Endodermal cell (in vitro differentiated cells): ENCODE measurements around the gene SETDB2. TPM values are rescaled to one million over a fixed set of nuclear protein-coding genes. Genes with fewer than 3 reads are reported as not detected.

Source experiments
- DNase-seq: peaks from one replicate; pipeline ENCODE4 v3.0.0-alpha.2; 2017
- H3K27ac ChIP-seq: 2 replicates; pipeline ENCODE4 v1.5.1; 2013; ENCODE audit warnings: mild to moderate bottlenecking, low read depth, low read length, moderate library complexity
- H3K27me3 ChIP-seq: 2 replicates; pipeline ENCODE4 v1.6.1; 2013; ENCODE audit warnings: mild to moderate bottlenecking, low read length, moderate library complexity; ENCODE audit not compliant: insufficient read depth, control insufficient read depth, poor library complexity, severe bottlenecking
- H3K36me3 ChIP-seq: 2 replicates; pipeline ENCODE4 v1.7.0; 2013; ENCODE audit warnings: mild to moderate bottlenecking, low read length, moderate library complexity; ENCODE audit not compliant: control insufficient read depth, insufficient read depth
- H3K4me1 ChIP-seq: one replicate; pipeline ENCODE4 v1.7.0; 2013; ENCODE audit warnings: low read length; ENCODE audit not compliant: control insufficient read depth, insufficient read depth
- H3K4me3 ChIP-seq: 2 replicates; pipeline ENCODE4 v1.5.1; 2013; ENCODE audit warnings: mild to moderate bottlenecking, low read length, moderate library complexity
- H3K9ac ChIP-seq: 2 replicates; pipeline ENCODE4 v1.6.1; 2013; ENCODE audit warnings: mild to moderate bottlenecking, low read length, moderate library complexity; ENCODE audit not compliant: poor library complexity, severe bottlenecking; ENCODE audit errors: extremely low read depth
- H3K9me3 ChIP-seq: 2 replicates; pipeline ENCODE4 v1.6.1; 2013; ENCODE audit warnings: mild to moderate bottlenecking, low read length, moderate library complexity; ENCODE audit not compliant: control insufficient read depth
- H3K27ac Mint-ChIP-seq: 2 replicates; pipeline ENCODE4 v1.8.0; 2020; ENCODE audit warnings: mixed read lengths
- H3K27me3 Mint-ChIP-seq: 2 replicates; pipeline ENCODE4 v1.8.0; 2021; ENCODE audit warnings: mild to moderate bottlenecking, mixed read lengths; ENCODE audit not compliant: insufficient read depth
- H3K36me3 Mint-ChIP-seq: 2 replicates; pipeline ENCODE4 v1.8.0; 2020; ENCODE audit warnings: low read depth, mixed read lengths
- H3K4me1 Mint-ChIP-seq: 2 replicates; pipeline ENCODE4 v1.8.0; 2020; ENCODE audit warnings: mixed read lengths
- H3K4me3 Mint-ChIP-seq: 2 replicates; pipeline ENCODE4 v1.8.0; 2020; ENCODE audit warnings: mild to moderate bottlenecking, moderate library complexity, mixed read lengths
- H3K9me3 Mint-ChIP-seq: 2 replicates; pipeline ENCODE4 v1.8.0; 2020; ENCODE audit warnings: mild to moderate bottlenecking, mixed read lengths
- CTCF ChIP-seq: fragments of 200-600 bp; sonication (generic); conservative IDR thresholded peaks from 2 replicates; pipeline ENCODE4 v1.5.0; 2021; ENCODE audit warnings: antibody characterized with exemption, mild to moderate bottlenecking
- WGBS, 2 experiments: methylation state at CpG; one replicate each; pipeline versions ENCODE4 v1.1.5 to v1.1.7; 2013; ENCODE audit warnings: missing lambda C conversion rate in 2 of 2, mixed read lengths in 1 of 2; ENCODE audit not compliant: insufficient coverage in 1 of 2, insufficient read length in 1 of 2; 5-methylcytosine and 5-hydroxymethylcytosine counted together
- total RNA-seq, 2 donors: library from RNA; stranded (reverse); fragmentation: NEBNext Ultra II Directional in 1 of 2; extraction: Animal tissue kit (Norgen Biotek cat#: 25700) in 1 of 2; gene quantifications; 2 replicates in 1 of 2; 3 replicates in 1 of 2; pipeline ENCODE4 v1.2.1, GENCODE V29; 2021

The SETDB2 gene
- total RNA-seq, 2 donors from 2014 or later, result 7.8 to 9.5 TPM

DNA sequence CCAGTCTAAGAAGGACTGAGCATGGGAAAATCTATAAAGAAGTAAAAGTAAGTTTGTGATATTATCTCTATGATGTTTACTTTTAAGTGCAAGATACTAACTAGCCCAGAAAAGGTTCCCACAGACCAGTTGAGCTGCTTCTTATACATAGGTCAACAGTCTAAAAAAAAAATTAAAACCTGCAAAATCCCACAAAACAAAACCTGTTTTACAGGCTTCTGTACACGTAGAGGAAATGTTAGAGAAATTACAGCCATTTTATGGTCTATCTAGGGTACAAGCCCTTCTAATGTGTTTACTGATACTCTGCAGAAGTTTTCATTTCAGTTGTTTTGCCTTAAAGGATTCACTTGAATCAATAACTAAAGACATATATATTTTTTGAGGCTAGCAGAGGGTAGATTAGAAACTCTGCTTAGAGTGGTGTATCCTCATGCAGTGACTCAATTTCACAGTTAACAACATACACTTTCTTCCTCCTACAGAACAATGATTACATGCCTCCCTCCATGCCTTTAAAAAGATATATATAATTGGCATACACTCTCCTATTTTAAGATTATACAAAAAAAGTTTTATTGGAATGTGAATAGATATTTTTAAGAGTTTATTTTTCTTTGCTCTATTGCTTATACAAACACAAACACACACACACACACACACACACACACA is 44.1 kb upstream of the SETDB2 start:
- Histone ChIP-seq H3K9ac (no peak overlapping the region), H3K27ac (no peak overlapping the region), H3K4me1 (no peaks in the 10 kb centered on the region), H3K36me3 (no peaks in the 10 kb centered on the region), H3K4me3 (no peak overlapping the region), H3K27me3 (no peaks in the 10 kb centered on the region), H3K9me3 (peaks cover 2% of the 10 kb centered on the region)
- 85 to 100% methylated on average over 1 of the region's 1 CpG for WGBS, 2 experiments
- H3K9me3 Mint-ChIP-seq, result no peaks in the 10 kb centered on the region
- peaks cover 6% of the 10 kb centered on the region for H3K4me1 Mint-ChIP-seq
- no peak overlapping the region for H3K27ac Mint-ChIP-seq
- DNase-seq, result no peak
- H3K27me3 Mint-ChIP-seq, result no peaks in the 10 kb centered on the region
- H3K36me3 Mint-ChIP-seq, result no peaks in the 10 kb centered on the region
- TF ChIP-seq CTCF, result no peak
- H3K4me3 Mint-ChIP-seq, result no peak overlapping the region

DNA sequence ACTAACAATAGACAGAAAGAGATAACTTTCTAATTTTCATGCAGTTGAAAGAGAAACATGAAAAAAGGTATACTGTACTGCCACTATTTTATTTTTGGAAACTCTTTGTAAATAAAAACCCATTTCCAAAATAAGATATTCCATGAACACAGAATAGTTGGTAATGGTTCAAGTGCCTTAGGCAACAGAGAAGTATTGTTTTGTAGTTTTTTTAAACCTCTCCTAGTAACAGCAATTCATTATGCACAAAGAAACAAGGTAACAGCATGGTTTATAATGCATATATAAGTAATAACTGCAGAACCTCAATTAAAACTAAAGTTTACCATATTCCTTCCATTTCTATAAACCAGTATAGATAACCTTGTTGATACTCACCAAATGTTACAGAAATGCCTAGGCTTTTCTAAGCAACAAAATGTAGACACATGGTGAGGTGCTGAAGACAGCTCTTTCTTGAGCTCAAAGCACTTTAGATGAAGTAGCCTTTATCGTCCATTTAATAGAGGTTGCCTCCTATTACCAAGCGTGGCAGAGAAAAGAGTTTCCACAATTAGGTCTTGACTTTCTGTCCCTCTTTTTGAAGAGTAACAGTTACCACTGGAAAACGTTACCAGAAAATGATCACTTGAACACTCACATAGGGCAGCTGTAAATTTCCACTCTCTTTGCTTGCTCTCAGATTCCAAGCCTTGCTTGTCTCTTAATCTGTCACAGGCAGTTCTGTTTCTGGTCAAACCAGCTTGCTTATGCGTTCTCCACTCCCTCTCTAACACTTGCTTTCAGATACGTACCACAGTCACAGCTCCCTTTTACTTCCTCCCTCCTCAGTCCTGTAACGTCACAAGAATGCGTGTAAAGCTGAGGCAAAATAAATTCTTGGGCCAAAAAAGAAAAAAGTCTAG is 43.1 kb upstream of the SETDB2 start:
- no peak overlapping the region for H3K27ac Mint-ChIP-seq
- no peaks in the 10 kb centered on the region for H3K9me3 Mint-ChIP-seq
- Histone ChIP-seq H3K4me3 (no peak overlapping the region), H3K36me3 (no peaks in the 10 kb centered on the region), H3K9me3 (peaks cover 3% of the 10 kb centered on the region), H3K27me3 (no peaks in the 10 kb centered on the region), H3K27ac (no peak overlapping the region), H3K9ac (no peak overlapping the region), H3K4me1 (no peaks in the 10 kb centered on the region)
- H3K27me3 Mint-ChIP-seq, result no peaks in the 10 kb centered on the region
- no peak overlapping the region for H3K4me3 Mint-ChIP-seq
- no peaks in the 10 kb centered on the region for H3K36me3 Mint-ChIP-seq
- TF ChIP-seq CTCF, result no peak
- peaks cover 6% of the 10 kb centered on the region for H3K4me1 Mint-ChIP-seq
- DNase-seq, result no peak
- 69 to 70% methylated on average over 7 of the region's 7 CpGs for WGBS, 2 experiments

DNA sequence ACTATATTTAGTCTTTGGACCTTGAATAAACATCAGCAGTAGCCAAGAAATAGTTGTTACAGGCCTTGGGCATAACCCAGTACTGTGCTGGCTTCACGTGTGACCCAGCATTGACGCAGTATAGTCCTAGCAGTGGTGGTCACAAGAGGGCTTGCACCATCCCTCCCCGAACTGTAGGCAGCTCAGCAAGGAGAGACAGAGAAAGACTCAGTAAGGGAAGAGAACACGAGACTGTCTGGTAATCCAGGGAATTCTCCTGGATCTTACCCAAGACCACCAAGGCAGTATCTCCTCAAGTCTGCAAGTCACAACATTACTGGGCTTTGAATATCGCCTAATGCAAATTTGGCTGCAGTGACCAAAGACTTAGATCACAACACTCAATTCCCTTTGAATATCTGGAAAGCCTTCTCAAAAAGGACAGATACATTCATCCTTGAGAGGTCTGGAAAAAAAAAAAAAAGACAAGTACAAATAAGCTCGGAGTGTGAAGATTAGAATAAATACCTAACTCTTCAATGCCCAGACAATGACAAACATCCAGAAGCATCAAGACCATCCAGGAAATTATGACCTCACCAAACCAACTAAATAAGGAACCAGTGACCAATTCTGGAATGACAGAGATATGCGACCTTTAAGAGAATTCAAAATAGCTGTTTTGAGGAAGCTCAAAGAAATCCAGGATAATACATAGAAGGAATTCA is 39.9 kb upstream of the SETDB2 start:
- Mint-ChIP-seq H3K4me1 (peaks cover 6% of the 10 kb centered on the region), H3K4me3 (no peak overlapping the region), H3K36me3 (no peaks in the 10 kb centered on the region), H3K9me3 (no peaks in the 10 kb centered on the region), H3K27me3 (no peaks in the 10 kb centered on the region), H3K27ac (no peak overlapping the region)
- Histone ChIP-seq H3K36me3 (no peaks in the 10 kb centered on the region), H3K9me3 (peaks cover 3% of the 10 kb centered on the region), H3K4me1 (no peaks in the 10 kb centered on the region), H3K27ac (no peak overlapping the region), H3K9ac (no peak overlapping the region), H3K4me3 (no peak overlapping the region), H3K27me3 (no peaks in the 10 kb centered on the region)
- no peak for TF ChIP-seq CTCF
- no peak for DNase-seq
- WGBS, 2 experiments, result 90 to 100% methylated on average over 5 to 7 of the region's 7 CpGs
